OCI-LY3 (cell line): ENCODE data around the gene CTNS.

Experiments
- CTCF ChIP-seq: fragments of 200-600, 300-600 bp; sonication (generic); IDR thresholded peaks from 2 replicates; pipeline ENCODE4 v1.5.1; 2014; ENCODE audit warnings: antibody characterized with exemption, low read length, low read depth
- EZH2phosphoT487 ChIP-seq: fragments of 200-600 bp; shearing (Covaris generic); IDR thresholded peaks from 2 replicates; pipeline ENCODE4 v1.6.1; 2018; ENCODE audit warnings: antibody characterized with exemption, mixed run types, low read depth

DNA sequence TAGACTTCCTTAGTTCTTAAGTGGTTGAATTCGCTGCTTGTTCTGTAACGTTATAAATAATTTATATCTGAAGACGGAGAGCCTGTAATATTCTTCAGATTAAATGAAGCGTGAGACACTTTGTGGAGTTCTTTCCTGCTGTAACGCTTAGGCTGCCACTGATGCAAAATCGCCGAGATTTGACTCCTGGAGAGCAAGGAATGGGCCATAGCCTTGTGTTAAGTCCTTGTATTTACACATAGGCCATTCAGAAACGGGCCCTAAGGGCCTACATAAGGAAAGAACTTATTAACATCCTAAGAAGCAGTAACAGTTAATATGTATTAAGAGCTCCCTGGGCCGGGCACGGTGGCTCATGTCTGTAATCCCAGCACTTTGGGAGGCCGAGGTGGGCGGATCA, 33.0 kb downstream of the CTNS start:
- TF ChIP-seq CTCF: no peak
- TF ChIP-seq EZH2phosphoT487: no peak
